ENCODE data around the gene TSKU. TPM values are rescaled to one million over a fixed set of nuclear protein-coding genes. Genes with fewer than 3 reads are reported as not detected.

TSKU gene
- total RNA-seq, 1 donor from 2014 or later = 42.3 TPM

DNA sequence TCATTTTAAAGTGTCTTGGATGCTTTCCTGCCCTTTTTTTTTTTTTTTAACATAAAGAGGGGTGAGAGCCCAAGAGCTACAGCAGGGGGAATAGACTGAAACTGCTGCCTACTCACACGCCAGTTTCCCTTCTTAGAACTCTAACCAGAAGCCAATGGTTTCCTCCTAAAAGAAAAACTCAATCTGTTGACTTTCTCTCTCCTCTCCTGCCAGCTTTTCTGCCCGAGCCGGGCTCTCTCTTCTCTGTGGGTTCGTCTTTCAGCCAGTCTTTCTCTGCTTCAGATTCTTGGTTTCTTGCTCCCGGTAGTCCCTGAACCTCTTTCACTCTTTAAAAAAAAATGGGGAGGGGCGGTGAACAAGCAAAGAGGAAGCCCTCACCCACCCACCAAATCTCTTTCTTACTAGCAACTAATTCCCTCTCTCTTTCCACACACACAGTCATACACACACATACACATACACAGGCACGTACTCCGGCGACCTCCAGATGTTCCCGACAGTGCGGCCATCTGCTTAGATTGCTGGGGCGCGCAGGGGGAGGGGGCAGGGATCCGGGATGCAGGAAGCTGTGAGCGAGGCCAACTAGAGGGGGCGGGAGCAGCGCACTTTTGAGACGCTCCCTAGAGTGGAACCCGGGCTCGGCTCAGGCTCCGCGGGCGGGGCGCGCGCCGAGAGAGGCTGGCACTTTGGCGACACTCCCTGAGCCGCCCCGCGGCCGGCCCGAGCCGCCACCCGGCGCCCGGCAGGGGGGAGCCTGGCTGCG is 444 bp upstream of the TSKU start:
- peak overlapping the region; percentile 93 for H3K27ac Mint-ChIP-seq (ENCODE audit: unreplicated experiment)
- H3K36me3 Mint-ChIP-seq (ENCODE audit: low read depth) = no peaks in the 10 kb centered on the region
- H3K9me3 Mint-ChIP-seq (ENCODE audit: low read depth) = no peaks in the 10 kb centered on the region
- peak overlapping the region; percentile 86 for H3K4me3 Mint-ChIP-seq (ENCODE audit: unreplicated experiment)
- peaks cover 66% of the 10 kb centered on the region for H3K4me1 Mint-ChIP-seq (ENCODE audit: low read depth)
- TF ChIP-seq, protein P1, sequence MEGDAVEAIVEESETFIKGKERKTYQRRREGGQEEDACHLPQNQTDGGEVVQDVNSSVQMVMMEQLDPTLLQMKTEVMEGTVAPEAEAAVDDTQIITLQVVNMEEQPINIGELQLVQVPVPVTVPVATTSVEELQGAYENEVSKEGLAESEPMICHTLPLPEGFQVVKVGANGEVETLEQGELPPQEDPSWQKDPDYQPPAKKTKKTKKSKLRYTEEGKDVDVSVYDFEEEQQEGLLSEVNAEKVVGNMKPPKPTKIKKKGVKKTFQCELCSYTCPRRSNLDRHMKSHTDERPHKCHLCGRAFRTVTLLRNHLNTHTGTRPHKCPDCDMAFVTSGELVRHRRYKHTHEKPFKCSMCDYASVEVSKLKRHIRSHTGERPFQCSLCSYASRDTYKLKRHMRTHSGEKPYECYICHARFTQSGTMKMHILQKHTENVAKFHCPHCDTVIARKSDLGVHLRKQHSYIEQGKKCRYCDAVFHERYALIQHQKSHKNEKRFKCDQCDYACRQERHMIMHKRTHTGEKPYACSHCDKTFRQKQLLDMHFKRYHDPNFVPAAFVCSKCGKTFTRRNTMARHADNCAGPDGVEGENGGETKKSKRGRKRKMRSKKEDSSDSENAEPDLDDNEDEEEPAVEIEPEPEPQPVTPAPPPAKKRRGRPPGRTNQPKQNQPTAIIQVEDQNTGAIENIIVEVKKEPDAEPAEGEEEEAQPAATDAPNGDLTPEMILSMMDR (IDR thresholded peaks at IDR 0.05) = no peak
- H3K27me3 Mint-ChIP-seq (ENCODE audit: low read depth) = no peaks in the 10 kb centered on the region
- peak; percentile 98 for DNase-seq (ENCODE audit: low spot score)

DNA sequence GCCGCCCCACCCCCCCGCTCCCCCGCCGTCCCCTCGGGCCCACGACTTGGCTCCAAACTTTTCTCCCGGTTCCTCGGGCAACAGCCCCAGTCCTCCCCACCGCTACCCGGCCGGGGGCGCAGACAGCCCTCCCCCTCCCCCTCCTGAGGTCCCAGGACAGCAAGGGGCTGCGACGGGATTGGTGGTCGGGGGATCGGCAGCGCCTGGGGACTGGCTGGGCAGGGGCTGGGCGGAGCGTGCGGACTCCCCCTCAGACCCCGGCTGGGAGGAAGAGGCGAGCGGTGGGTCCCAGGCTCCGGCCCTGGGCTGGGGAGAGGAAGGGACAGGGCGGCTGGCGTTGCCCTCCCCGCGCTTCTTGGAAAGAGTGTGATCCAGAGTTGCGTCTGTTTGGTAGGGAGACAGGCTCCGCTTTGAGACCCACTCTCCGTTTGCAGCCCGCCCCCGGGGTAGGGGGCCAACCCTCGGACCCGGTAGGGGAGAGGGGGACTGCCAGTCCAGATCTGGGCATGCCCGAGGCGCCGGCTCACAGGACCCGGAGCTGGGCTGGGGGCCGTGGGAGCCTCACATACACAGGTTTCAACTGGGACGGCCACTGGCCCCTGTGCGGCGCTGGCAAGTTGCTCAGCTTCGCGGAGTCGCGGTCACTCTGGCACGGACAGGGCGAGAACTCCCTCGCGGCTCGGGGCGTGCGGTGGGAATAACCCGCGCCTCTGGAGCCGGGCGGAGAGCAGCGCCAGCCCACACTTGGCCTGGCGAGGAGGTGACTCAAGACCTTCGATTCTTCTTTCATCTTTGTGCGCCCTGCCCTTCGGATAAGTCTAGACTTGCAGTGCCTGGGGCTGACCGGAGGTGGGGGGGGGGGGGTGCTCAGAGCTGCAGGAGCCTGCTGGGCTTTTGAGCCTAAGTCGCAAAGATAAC is 999 bp downstream of the TSKU start:
- peak; percentile 94 for DNase-seq (ENCODE audit: low spot score)
- Mint-ChIP-seq H3K4me1 (ENCODE audit: low read depth) (peaks cover 73% of the 10 kb centered on the region), H3K36me3 (ENCODE audit: low read depth) (no peaks in the 10 kb centered on the region), H3K4me3 (ENCODE audit: unreplicated experiment) (peak overlapping the region; percentile 78), H3K27me3 (ENCODE audit: low read depth) (no peaks in the 10 kb centered on the region), H3K27ac (ENCODE audit: unreplicated experiment) (peak overlapping the region; percentile 87), H3K9me3 (ENCODE audit: low read depth) (no peaks in the 10 kb centered on the region)
- TF ChIP-seq, protein P1 (IDR thresholded peaks at IDR 0.05) = no peak

DNA sequence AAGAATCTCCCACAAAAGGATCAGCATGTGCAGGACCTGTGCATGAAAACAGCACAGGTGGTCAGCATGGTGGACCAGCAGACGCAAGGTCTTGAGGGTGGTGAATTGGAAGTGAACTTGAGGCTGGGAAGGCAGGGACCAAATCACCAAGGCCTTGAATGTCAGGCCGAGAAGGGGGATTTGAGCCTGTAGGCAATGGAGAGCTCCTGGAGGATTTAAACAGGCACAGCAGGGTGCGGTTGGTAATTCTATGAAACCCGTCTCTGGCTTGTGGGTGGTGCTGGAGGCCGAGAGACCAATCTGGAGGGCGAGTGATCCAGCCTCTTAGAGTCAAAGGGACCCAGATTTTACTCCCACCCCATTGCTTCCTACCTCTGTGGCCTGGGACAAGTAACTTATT is 2.4 kb downstream of the TSKU start:
- Mint-ChIP-seq H3K4me1 (ENCODE audit: low read depth) (peaks cover 77% of the 10 kb centered on the region), H3K36me3 (ENCODE audit: low read depth) (peaks cover 3% of the 10 kb centered on the region), H3K9me3 (ENCODE audit: low read depth) (no peaks in the 10 kb centered on the region), H3K27ac (ENCODE audit: unreplicated experiment) (peak overlapping the region; percentile 87), H3K27me3 (ENCODE audit: low read depth) (no peaks in the 10 kb centered on the region), H3K4me3 (ENCODE audit: unreplicated experiment) (peak overlapping the region; percentile 78)
- TF ChIP-seq, protein P1 (IDR thresholded peaks at IDR 0.05) = no peak
- DNase-seq (ENCODE audit: low spot score) = peak; percentile 28

DNA sequence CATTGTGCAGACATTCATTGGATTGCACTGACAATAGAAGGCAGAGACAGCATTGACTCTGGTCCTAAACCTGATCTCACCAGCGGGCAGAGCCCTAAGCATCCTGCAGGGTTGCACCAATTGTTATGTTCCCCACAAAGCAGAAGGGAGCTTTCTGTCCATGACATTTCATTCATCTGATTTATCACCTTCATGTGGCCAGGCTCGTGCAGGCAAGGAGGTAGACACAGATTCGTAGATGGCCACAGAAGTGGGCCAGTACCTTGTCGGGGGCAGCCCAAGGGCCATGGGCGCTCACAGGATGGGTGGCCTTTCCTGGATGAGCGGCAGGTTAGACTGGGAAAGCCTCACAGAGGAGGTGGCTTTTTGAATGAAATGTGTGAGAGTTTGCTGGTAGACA is 2.9 kb downstream of the TSKU start:
- TF ChIP-seq, protein P1 (IDR thresholded peaks at IDR 0.05) = no peak
- Mint-ChIP-seq H3K4me3 (ENCODE audit: unreplicated experiment) (no peak overlapping the region), H3K36me3 (ENCODE audit: low read depth) (peaks cover 8% of the 10 kb centered on the region), H3K27me3 (ENCODE audit: low read depth) (no peaks in the 10 kb centered on the region), H3K27ac (ENCODE audit: unreplicated experiment) (no peak overlapping the region), H3K4me1 (ENCODE audit: low read depth) (peaks cover 78% of the 10 kb centered on the region), H3K9me3 (ENCODE audit: low read depth) (peaks cover 5% of the 10 kb centered on the region)
- peak; percentile 49 for DNase-seq (ENCODE audit: low spot score)

- peak; percentile 53 for DNase-seq (ENCODE audit: low spot score)
- Mint-ChIP-seq H3K4me1 (ENCODE audit: low read depth) (peaks cover 78% of the 10 kb centered on the region), H3K9me3 (ENCODE audit: low read depth) (peaks cover 6% of the 10 kb centered on the region), H3K27me3 (ENCODE audit: low read depth) (no peaks in the 10 kb centered on the region), H3K27ac (ENCODE audit: unreplicated experiment) (no peak overlapping the region), H3K36me3 (ENCODE audit: low read depth) (peaks cover 8% of the 10 kb centered on the region), H3K4me3 (ENCODE audit: unreplicated experiment) (no peak overlapping the region)
- TF ChIP-seq, protein P1 (IDR thresholded peaks at IDR 0.05) = no peak
These were observed 3.4 kb downstream of the TSKU start for GRCh38 chr11:76786441-76787014.
